ENCODE data around the gene SPG7. TPM values are rescaled to one million over a fixed set of nuclear protein-coding genes. Genes with fewer than 3 reads are reported as not detected.

Gene SPG7
- total RNA-seq, 1 experiment from 2014 or later = 160 TPM

DNA sequence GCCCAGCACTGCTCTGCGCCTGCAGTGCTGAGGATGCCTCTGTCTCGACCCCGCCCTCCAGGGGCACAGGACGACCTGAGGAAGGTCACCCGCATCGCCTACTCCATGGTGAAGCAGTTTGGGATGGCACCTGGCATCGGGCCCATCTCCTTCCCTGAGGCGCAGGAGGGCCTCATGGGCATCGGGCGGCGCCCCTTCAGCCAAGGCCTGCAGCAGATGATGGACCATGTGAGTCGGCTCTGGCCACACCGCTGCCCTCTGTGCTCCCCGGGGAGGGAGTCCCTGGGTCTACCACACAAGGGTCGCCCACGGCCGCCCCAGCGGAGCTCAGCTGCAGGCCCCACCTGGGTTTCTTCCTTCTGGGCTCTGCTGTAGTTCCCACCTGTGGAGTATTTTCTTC lies 45.5 kb downstream of the SPG7 start:
- no TSS peak for BruUV-seq (replicated peaks)
- POLR2A ChIA-PET (ENCODE audit: unreplicated experiment) = no interaction called here
- intact Hi-C loops (cut with micrococcal nuclease; ENCODE audit: unreplicated experiment) = no loop called here
- H2AFZ ChIP-seq = no peak overlapping the region
- peaks cover 8% of the 10 kb centered on the region; the same call in 1 of the 2 replicates for H3K36me3 ChIP-seq (ENCODE audit: low read depth)
- no peaks in the 10 kb centered on the region for H4K20me1 ChIP-seq (ENCODE audit: insufficient read depth)
- 0 out of 2 replicates have a peak, but pooled peaks cover 7% of the 10 kb centered on the region for H3K79me2 ChIP-seq (ENCODE audit: low read depth)
- TF ChIP-seq, protein P1, sequence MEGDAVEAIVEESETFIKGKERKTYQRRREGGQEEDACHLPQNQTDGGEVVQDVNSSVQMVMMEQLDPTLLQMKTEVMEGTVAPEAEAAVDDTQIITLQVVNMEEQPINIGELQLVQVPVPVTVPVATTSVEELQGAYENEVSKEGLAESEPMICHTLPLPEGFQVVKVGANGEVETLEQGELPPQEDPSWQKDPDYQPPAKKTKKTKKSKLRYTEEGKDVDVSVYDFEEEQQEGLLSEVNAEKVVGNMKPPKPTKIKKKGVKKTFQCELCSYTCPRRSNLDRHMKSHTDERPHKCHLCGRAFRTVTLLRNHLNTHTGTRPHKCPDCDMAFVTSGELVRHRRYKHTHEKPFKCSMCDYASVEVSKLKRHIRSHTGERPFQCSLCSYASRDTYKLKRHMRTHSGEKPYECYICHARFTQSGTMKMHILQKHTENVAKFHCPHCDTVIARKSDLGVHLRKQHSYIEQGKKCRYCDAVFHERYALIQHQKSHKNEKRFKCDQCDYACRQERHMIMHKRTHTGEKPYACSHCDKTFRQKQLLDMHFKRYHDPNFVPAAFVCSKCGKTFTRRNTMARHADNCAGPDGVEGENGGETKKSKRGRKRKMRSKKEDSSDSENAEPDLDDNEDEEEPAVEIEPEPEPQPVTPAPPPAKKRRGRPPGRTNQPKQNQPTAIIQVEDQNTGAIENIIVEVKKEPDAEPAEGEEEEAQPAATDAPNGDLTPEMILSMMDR (conservative IDR thresholded peaks at IDR 0.05) = no peak
- no peak for TF ChIP-seq EZH2 (IDR thresholded peaks at IDR 0.05; ENCODE audit: low read depth)
- no peak for DNase-seq
- H3K27me3 ChIP-seq (ENCODE audit: insufficient read depth, low read depth) = no peaks in the 10 kb centered on the region
- H3K27ac ChIP-seq = no peak overlapping the region
- H3K4me2 ChIP-seq = no peak overlapping the region
- H3K4me3 ChIP-seq = no peak overlapping the region
- no peaks in the 10 kb centered on the region for H3K9me3 ChIP-seq (ENCODE audit: insufficient read depth, low read depth)
- H3K4me1 ChIP-seq (replicated peaks; ENCODE audit: insufficient read depth) = peaks cover 5% of the 10 kb centered on the region
- CTCF ChIA-PET = no interaction called here
- H3K9me2 ChIP-seq (ENCODE audit: insufficient read depth) = no peaks in the 10 kb centered on the region
- peaks cover 26% of the 10 kb centered on the region for H3F3A ChIP-seq (ENCODE audit: insufficient read depth, low read depth)

DNA sequence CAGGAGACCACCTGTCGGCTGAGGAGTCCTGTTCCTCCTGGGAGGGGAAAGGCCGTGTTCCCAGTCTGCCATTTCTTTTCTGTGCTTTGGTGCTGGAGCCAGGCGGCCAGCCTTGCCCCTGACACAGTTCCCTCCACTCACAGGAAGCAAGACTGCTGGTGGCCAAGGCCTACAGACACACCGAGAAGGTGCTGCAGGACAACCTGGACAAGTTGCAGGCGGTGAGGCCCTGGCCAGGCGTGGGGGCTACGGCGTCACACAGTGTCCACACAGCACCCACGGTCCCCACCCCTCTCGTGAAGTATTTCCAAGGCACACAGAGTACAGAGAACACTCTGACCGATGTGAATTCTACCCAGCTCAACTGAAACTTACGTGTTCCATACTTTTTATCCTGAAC lies 46.1 kb downstream of the SPG7 start:
- H3K27ac ChIP-seq = no peak overlapping the region
- peaks cover 8% of the 10 kb centered on the region; the same call in 1 of the 2 replicates for H3K36me3 ChIP-seq (ENCODE audit: low read depth)
- no peak overlapping the region for H3K4me2 ChIP-seq
- H3K4me3 ChIP-seq = no peak overlapping the region
- peaks cover 11% of the 10 kb centered on the region for H3K4me1 ChIP-seq (replicated peaks; ENCODE audit: insufficient read depth)
- ChIA-PET CTCF (interaction anchor here (0.7 kb wide), 1 partner anchor 164 kb away, joined by 5 read pairs; no protein-coding TSS in a partner anchor), POLR2A (ENCODE audit: unreplicated experiment) (no interaction called here)
- no peak for DNase-seq
- H3K9me3 ChIP-seq (ENCODE audit: insufficient read depth, low read depth) = no peaks in the 10 kb centered on the region
- H3K9me2 ChIP-seq (ENCODE audit: insufficient read depth) = no peaks in the 10 kb centered on the region
- peaks cover 32% of the 10 kb centered on the region for H3F3A ChIP-seq (ENCODE audit: insufficient read depth, low read depth)
- no peak for TF ChIP-seq EZH2 (IDR thresholded peaks at IDR 0.05; ENCODE audit: low read depth)
- TF ChIP-seq, protein P1 (conservative IDR thresholded peaks at IDR 0.05) = no peak
- H4K20me1 ChIP-seq (ENCODE audit: insufficient read depth) = no peaks in the 10 kb centered on the region
- intact Hi-C loops (cut with micrococcal nuclease; ENCODE audit: unreplicated experiment) = no loop called here
- no peak overlapping the region for H2AFZ ChIP-seq
- H3K79me2 ChIP-seq (ENCODE audit: low read depth) = 0 out of 2 replicates have a peak, but pooled peaks cover 7% of the 10 kb centered on the region
- BruUV-seq (replicated peaks) = no TSS peak
- no peaks in the 10 kb centered on the region for H3K27me3 ChIP-seq (ENCODE audit: insufficient read depth, low read depth)

DNA sequence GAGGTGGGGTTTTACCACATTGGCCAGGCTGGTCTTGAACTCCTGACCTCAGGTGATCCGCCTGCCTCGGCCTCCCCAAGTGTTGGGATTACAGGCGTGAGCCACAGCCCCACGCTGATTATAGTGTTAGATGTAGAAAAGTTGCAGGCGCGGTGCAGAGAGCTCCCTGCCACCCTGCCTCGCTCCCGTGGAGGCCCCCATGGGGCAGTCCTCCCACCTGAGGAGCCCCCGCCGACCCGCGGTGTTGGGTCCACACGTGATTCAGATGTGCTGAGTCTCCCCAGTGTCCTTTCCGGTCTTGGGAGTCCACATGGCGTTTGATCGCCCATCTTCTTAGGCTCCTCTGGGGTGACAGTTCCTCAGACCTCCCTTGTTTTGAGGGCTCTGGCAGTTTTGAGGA lies 47.1 kb downstream of the SPG7 start:
- Histone ChIP-seq H3K9me3 (ENCODE audit: insufficient read depth, low read depth) (no peaks in the 10 kb centered on the region), H3F3A (ENCODE audit: insufficient read depth, low read depth) (peaks cover 41% of the 10 kb centered on the region), H3K36me3 (ENCODE audit: low read depth) (peaks cover 8% of the 10 kb centered on the region; the same call in 1 of the 2 replicates), H4K20me1 (ENCODE audit: insufficient read depth) (no peaks in the 10 kb centered on the region), H3K4me1 (replicated peaks; ENCODE audit: insufficient read depth) (peaks cover 15% of the 10 kb centered on the region), H3K4me3 (no peak overlapping the region), H3K79me2 (ENCODE audit: low read depth) (0 out of 2 replicates have a peak, but pooled peaks cover 7% of the 10 kb centered on the region), H2AFZ (no peak overlapping the region), H3K4me2 (no peak overlapping the region), H3K9me2 (ENCODE audit: insufficient read depth) (no peaks in the 10 kb centered on the region), H3K27me3 (ENCODE audit: insufficient read depth, low read depth) (no peaks in the 10 kb centered on the region), H3K27ac (no peak overlapping the region)
- intact Hi-C loops (cut with micrococcal nuclease; ENCODE audit: unreplicated experiment) = no loop called here
- TF ChIP-seq, protein P1 (conservative IDR thresholded peaks at IDR 0.05) = no peak
- peak in 1 of 2 experiments; percentile 21 for DNase-seq
- ChIA-PET CTCF (no interaction called here), POLR2A (ENCODE audit: unreplicated experiment) (no interaction called here)
- no TSS peak for BruUV-seq (replicated peaks)

All from PC-9 (cell line).